ENCODE results near the gene TMEM269.
"Not testable (repeated sequence)": the region's sequence is repeated elsewhere in the genome, so short reads cannot be mapped to it uniquely, and the experiment has no call there.

The TMEM269 gene

GRCh38 chr1:42797979-42798378, 13.2 kb downstream of the TMEM269 start:
- H3K9ac ChIP-seq (ENCODE audit: low read length), result no peak overlapping the region
- H4K8ac ChIP-seq (ENCODE audit: low read depth, low read length), result no peak overlapping the region
- no peak overlapping the region for H3K4ac ChIP-seq (ENCODE audit: low read depth, low read length)
- no peaks in the 10 kb centered on the region for H3K79me2 ChIP-seq (ENCODE audit: control insufficient read depth, insufficient read depth, low read length)
- H3K23ac ChIP-seq (ENCODE audit: low read length), result no peak overlapping the region
- H3K79me1 ChIP-seq (ENCODE audit: low read length), result no peaks in the 10 kb centered on the region
- no peaks in the 10 kb centered on the region for H3K36me3 ChIP-seq (ENCODE audit: control insufficient read depth, insufficient read depth, low read length)
- H4K5ac ChIP-seq (ENCODE audit: low read length), result no peak overlapping the region
- H3K27ac ChIP-seq (ENCODE audit: low read depth, low read length), result no peak overlapping the region
- H3K56ac ChIP-seq (ENCODE audit: low read length), result no peak overlapping the region
- no peak for DNase-seq
- H3K4me2 ChIP-seq (ENCODE audit: low read length), result no peak overlapping the region
- no peaks in the 10 kb centered on the region for H3K4me1 ChIP-seq (ENCODE audit: control insufficient read depth, low read depth, low read length)
- H3K4me3 ChIP-seq (ENCODE audit: low read length), result no peak overlapping the region
- no peaks in the 10 kb centered on the region for H3K27me3 ChIP-seq (ENCODE audit: insufficient read depth, low read length, poor library complexity)
- H3K18ac ChIP-seq (ENCODE audit: low read length), result no peak overlapping the region
- no peak overlapping the region for H2BK5ac ChIP-seq (ENCODE audit: low read length)
- WGBS (ENCODE audit: extremely low coverage, insufficient coverage, low lambda C conversion rate), result no CpG with 5 or more reads among the region's 5 CpGs
- H2BK120ac ChIP-seq (ENCODE audit: low read depth, low read length), result no peak overlapping the region
- H2BK15ac ChIP-seq (replicated peaks; ENCODE audit: low read depth), result no peak overlapping the region
- H2AK5ac ChIP-seq (ENCODE audit: low read length), result no peak overlapping the region

GRCh38 chr1:42801832-42802473, 17.2 kb downstream of the TMEM269 start:
- Histone ChIP-seq H3K4me3 (ENCODE audit: low read length) (no peak overlapping the region), H3K56ac (ENCODE audit: low read length) (no peak overlapping the region), H3K9ac (ENCODE audit: low read length) (no peak overlapping the region), H3K4me1 (ENCODE audit: control insufficient read depth, low read depth, low read length) (no peaks in the 10 kb centered on the region), H3K36me3 (ENCODE audit: control insufficient read depth, insufficient read depth, low read length) (no peaks in the 10 kb centered on the region), H2BK15ac (replicated peaks; ENCODE audit: low read depth) (no peak overlapping the region), H3K23ac (ENCODE audit: low read length) (no peak overlapping the region), H3K79me2 (ENCODE audit: control insufficient read depth, insufficient read depth, low read length) (no peaks in the 10 kb centered on the region), H3K27me3 (ENCODE audit: insufficient read depth, low read length, poor library complexity) (no peaks in the 10 kb centered on the region), H3K4ac (ENCODE audit: low read depth, low read length) (no peak overlapping the region), H2BK5ac (ENCODE audit: low read length) (no peak overlapping the region), H2BK120ac (ENCODE audit: low read depth, low read length) (no peak overlapping the region), H3K18ac (ENCODE audit: low read length) (no peak overlapping the region), H3K27ac (ENCODE audit: low read depth, low read length) (no peak overlapping the region), H4K8ac (ENCODE audit: low read depth, low read length) (no peak overlapping the region), H3K4me2 (ENCODE audit: low read length) (no peak overlapping the region), H4K5ac (ENCODE audit: low read length) (no peak overlapping the region), H2AK5ac (ENCODE audit: low read length) (no peak overlapping the region), H3K79me1 (ENCODE audit: low read length) (no peaks in the 10 kb centered on the region)
- DNase-seq, result no peak
- no CpG with 5 or more reads among the region's 8 CpGs for WGBS (ENCODE audit: extremely low coverage, insufficient coverage, low lambda C conversion rate)

- Histone ChIP-seq H3K4me2 (ENCODE audit: low read length) (no peak overlapping the region), H3K18ac (ENCODE audit: low read length) (no peak overlapping the region), H2BK120ac (ENCODE audit: low read depth, low read length) (no peak overlapping the region), H3K36me3 (ENCODE audit: control insufficient read depth, insufficient read depth, low read length) (no peaks in the 10 kb centered on the region), H3K9ac (ENCODE audit: low read length) (no peak overlapping the region), H2BK15ac (replicated peaks; ENCODE audit: low read depth) (no peak overlapping the region), H3K79me2 (ENCODE audit: control insufficient read depth, insufficient read depth, low read length) (no peaks in the 10 kb centered on the region), H4K5ac (ENCODE audit: low read length) (no peak overlapping the region), H3K4ac (ENCODE audit: low read depth, low read length) (no peak overlapping the region), H3K4me1 (ENCODE audit: control insufficient read depth, low read depth, low read length) (no peaks in the 10 kb centered on the region), H3K79me1 (ENCODE audit: low read length) (no peaks in the 10 kb centered on the region), H3K4me3 (ENCODE audit: low read length) (no peak overlapping the region), H3K56ac (ENCODE audit: low read length) (no peak overlapping the region), H2AK5ac (ENCODE audit: low read length) (no peak overlapping the region), H3K27ac (ENCODE audit: low read depth, low read length) (no peak overlapping the region), H3K27me3 (ENCODE audit: insufficient read depth, low read length, poor library complexity) (no peaks in the 10 kb centered on the region), H2BK5ac (ENCODE audit: low read length) (no peak overlapping the region), H3K23ac (ENCODE audit: low read length) (no peak overlapping the region), H4K8ac (ENCODE audit: low read depth, low read length) (no peak overlapping the region)
- no peak for DNase-seq
These were observed 21.4 kb downstream of the TMEM269 start for GRCh38 chr1:42806171-42806570.

GRCh38 chr1:42806593-42806992, 21.8 kb downstream of the TMEM269 start:
- no CpG with 5 or more reads among the region's 5 CpGs for WGBS (ENCODE audit: extremely low coverage, insufficient coverage, low lambda C conversion rate)
- Histone ChIP-seq H3K79me1 (ENCODE audit: low read length) (no peaks in the 10 kb centered on the region), H2AK5ac (ENCODE audit: low read length) (no peak overlapping the region), H3K56ac (ENCODE audit: low read length) (no peak overlapping the region), H3K4ac (ENCODE audit: low read depth, low read length) (no peak overlapping the region), H3K4me2 (ENCODE audit: low read length) (no peak overlapping the region), H2BK15ac (replicated peaks; ENCODE audit: low read depth) (no peak overlapping the region), H2BK5ac (ENCODE audit: low read length) (no peak overlapping the region), H4K5ac (ENCODE audit: low read length) (no peak overlapping the region), H3K9ac (ENCODE audit: low read length) (no peak overlapping the region), H2BK120ac (ENCODE audit: low read depth, low read length) (no peak overlapping the region), H3K4me1 (ENCODE audit: control insufficient read depth, low read depth, low read length) (no peaks in the 10 kb centered on the region), H3K18ac (ENCODE audit: low read length) (no peak overlapping the region), H3K79me2 (ENCODE audit: control insufficient read depth, insufficient read depth, low read length) (no peaks in the 10 kb centered on the region), H4K8ac (ENCODE audit: low read depth, low read length) (no peak overlapping the region), H3K36me3 (ENCODE audit: control insufficient read depth, insufficient read depth, low read length) (no peaks in the 10 kb centered on the region), H3K27me3 (ENCODE audit: insufficient read depth, low read length, poor library complexity) (no peaks in the 10 kb centered on the region), H3K23ac (ENCODE audit: low read length) (no peak overlapping the region), H3K4me3 (ENCODE audit: low read length) (no peak overlapping the region), H3K27ac (ENCODE audit: low read depth, low read length) (no peak overlapping the region)
- no peak for DNase-seq

DNA sequence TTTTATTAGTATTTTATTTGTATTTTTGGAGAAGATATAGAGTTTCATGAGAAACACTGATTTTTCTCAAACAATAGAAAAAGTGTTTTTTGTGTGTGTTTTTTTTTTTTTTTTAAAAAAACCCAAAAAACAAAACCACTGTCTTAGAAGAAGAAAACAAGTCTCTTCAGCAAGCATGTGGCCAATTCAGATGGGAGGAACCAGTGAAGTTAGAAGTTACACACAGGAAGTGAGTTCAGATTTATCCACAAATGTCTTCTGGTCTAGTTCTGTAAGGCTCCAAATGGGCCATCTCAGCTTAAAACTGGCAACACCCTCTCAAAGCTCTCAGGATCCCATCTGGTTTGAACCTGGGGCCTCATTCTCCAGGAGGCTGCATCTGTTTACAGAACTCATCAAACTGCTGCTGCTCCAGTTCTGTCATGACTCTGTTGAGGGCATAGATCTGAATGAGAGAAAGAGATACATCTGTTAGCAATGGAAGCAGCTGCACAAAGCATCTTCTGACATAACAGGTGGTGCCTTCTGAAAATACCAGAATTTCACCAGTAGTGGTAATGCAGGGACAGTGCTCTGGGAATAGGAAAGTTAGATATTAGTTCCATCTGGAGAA, 22.4 kb downstream of the TMEM269 start:
- H3K4me3 ChIP-seq (ENCODE audit: low read length), result no peak overlapping the region
- no peak overlapping the region for H4K8ac ChIP-seq (ENCODE audit: low read depth, low read length)
- no peaks in the 10 kb centered on the region for H3K36me3 ChIP-seq (ENCODE audit: control insufficient read depth, insufficient read depth, low read length)

DNA sequence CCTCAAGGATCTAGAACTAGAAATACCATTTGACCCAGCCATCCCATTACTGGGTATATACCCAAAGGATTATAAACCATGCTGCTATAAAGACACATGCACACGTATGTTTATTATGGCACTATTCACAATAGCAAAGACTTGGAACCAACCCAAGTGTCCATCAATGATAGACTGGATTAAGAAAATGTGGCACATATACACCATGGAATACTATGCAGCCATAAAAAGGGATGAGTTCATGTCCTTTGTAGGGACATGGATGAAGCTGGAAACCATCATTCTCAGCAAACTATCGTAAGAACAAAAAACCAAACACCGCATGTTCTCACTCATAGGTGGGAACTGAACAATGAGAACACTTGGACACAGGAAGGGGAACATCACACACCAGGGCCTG, 30.0 kb downstream of the TMEM269 start:
- H3K18ac ChIP-seq (ENCODE audit: low read length); H2BK120ac ChIP-seq (ENCODE audit: low read depth, low read length); H2BK15ac ChIP-seq (replicated peaks; ENCODE audit: low read depth); H3K4me2 ChIP-seq (ENCODE audit: low read length); H3K79me1 ChIP-seq (ENCODE audit: low read length); H3K4me3 ChIP-seq (ENCODE audit: low read length); H3K4me1 ChIP-seq (ENCODE audit: control insufficient read depth, low read depth, low read length); H3K36me3 ChIP-seq (ENCODE audit: control insufficient read depth, insufficient read depth, low read length); H3K56ac ChIP-seq (ENCODE audit: low read length); DNase-seq; H3K27ac ChIP-seq (ENCODE audit: low read depth, low read length); H3K9ac ChIP-seq (ENCODE audit: low read length); H2BK5ac ChIP-seq (ENCODE audit: low read length); H2AK5ac ChIP-seq (ENCODE audit: low read length); H3K79me2 ChIP-seq (ENCODE audit: control insufficient read depth, insufficient read depth, low read length); H3K23ac ChIP-seq (ENCODE audit: low read length); H3K4ac ChIP-seq (ENCODE audit: low read depth, low read length); H3K27me3 ChIP-seq (ENCODE audit: insufficient read depth, low read length, poor library complexity); H4K8ac ChIP-seq (ENCODE audit: low read depth, low read length); H4K5ac ChIP-seq (ENCODE audit: low read length): not testable (repeated sequence)
- no CpG with 5 or more reads among the region's 3 CpGs for WGBS (ENCODE audit: extremely low coverage, insufficient coverage, low lambda C conversion rate)

More for the DNA sequence above, 22.4 kb downstream of the TMEM269 start:
- Histone ChIP-seq H3K4me2 (ENCODE audit: low read length) (no peak overlapping the region), H3K27ac (ENCODE audit: low read depth, low read length) (no peak overlapping the region), H3K4ac (ENCODE audit: low read depth, low read length) (no peak overlapping the region), H2BK5ac (ENCODE audit: low read length) (no peak overlapping the region), H3K27me3 (ENCODE audit: insufficient read depth, low read length, poor library complexity) (no peaks in the 10 kb centered on the region), H3K18ac (ENCODE audit: low read length) (no peak overlapping the region), H2AK5ac (ENCODE audit: low read length) (no peak overlapping the region), H3K4me1 (ENCODE audit: control insufficient read depth, low read depth, low read length) (no peaks in the 10 kb centered on the region), H3K56ac (ENCODE audit: low read length) (no peak overlapping the region), H3K79me2 (ENCODE audit: control insufficient read depth, insufficient read depth, low read length) (no peaks in the 10 kb centered on the region), H3K23ac (ENCODE audit: low read length) (no peak overlapping the region), H3K9ac (ENCODE audit: low read length) (no peak overlapping the region), H3K79me1 (ENCODE audit: low read length) (no peaks in the 10 kb centered on the region), H4K5ac (ENCODE audit: low read length) (no peak overlapping the region), H2BK120ac (ENCODE audit: low read depth, low read length) (no peak overlapping the region), H2BK15ac (replicated peaks; ENCODE audit: low read depth) (no peak overlapping the region)
- DNase-seq, result no peak

Data from mesendoderm (in vitro differentiated cells).